Stimulated activated CD4-positive, alpha-beta T cell treated with anti-CD3 and anti-CD28 coated beads, Interleukin-1b, Interleukin-23, amount 100 ng/mL, for 24 hours (primary cell): ENCODE measurements around the gene DYNC2H1.
A peak's percentile ranks its signal among the peaks of the same experiment; 100 is the strongest.

ENCODE experiments used
- DNase-seq, 4 experiments: peaks; one replicate each; pipeline ENCODE4 v3.0.0-alpha.2; 2020; ENCODE audit warnings: low read depth in 4 of 4, low spot score in 1 of 4

DYNC2H1 gene

GRCh38 chr11:103266167-103266831 lies 157.1 kb downstream of the DYNC2H1 start:
- DNase-seq: no peak

GRCh38 chr11:103272876-103273275 lies 163.7 kb downstream of the DYNC2H1 start:
- DNase-seq: no peak

GRCh38 chr11:103274025-103274424 lies 164.8 kb downstream of the DYNC2H1 start:
- DNase-seq: no peak

- no peak for DNase-seq
Measured at GRCh38 chr11:103279821-103280220, 170.6 kb downstream of the DYNC2H1 start.

- DNase-seq: no peak
Measured at GRCh38 chr11:103281301-103281700, 172.1 kb downstream of the DYNC2H1 start.

- no peak for DNase-seq
Measured at GRCh38 chr11:103284260-103284659, 175.0 kb downstream of the DYNC2H1 start.

- DNase-seq: no peak
Measured at GRCh38 chr11:103294516-103294915, 185.3 kb downstream of the DYNC2H1 start.

- no peak for DNase-seq
Measured at GRCh38 chr11:103295704-103296103, 186.5 kb downstream of the DYNC2H1 start.

GRCh38 chr11:103297900-103298299 lies 188.7 kb downstream of the DYNC2H1 start:
- no peak for DNase-seq

GRCh38 chr11:103315248-103315647 lies 206.0 kb downstream of the DYNC2H1 start:
- DNase-seq: no peak

GRCh38 chr11:103317118-103317517 lies 207.9 kb downstream of the DYNC2H1 start:
- DNase-seq: no peak

GRCh38 chr11:103322821-103323220 lies 213.6 kb downstream of the DYNC2H1 start:
- DNase-seq: no peak

GRCh38 chr11:103325686-103326069 lies 216.5 kb downstream of the DYNC2H1 start:
- DNase-seq: no peak

- peak in 1 of 4 experiments; percentile 2 for DNase-seq
Measured at GRCh38 chr11:103326070-103326794, 217.0 kb downstream of the DYNC2H1 start.

- DNase-seq: no peak
Measured at GRCh38 chr11:103327721-103328120, 218.5 kb downstream of the DYNC2H1 start.

GRCh38 chr11:103332409-103332808 lies 223.2 kb downstream of the DYNC2H1 start:
- no peak for DNase-seq

- DNase-seq: no peak
Measured at GRCh38 chr11:103338621-103339484, 229.6 kb downstream of the DYNC2H1 start.

GRCh38 chr11:103339485-103339857 lies 230.2 kb downstream of the DYNC2H1 start:
- DNase-seq: no peak

- DNase-seq: no peak
Measured at GRCh38 chr11:103340956-103341355, 231.7 kb downstream of the DYNC2H1 start.

- DNase-seq: no peak
Measured at GRCh38 chr11:103344886-103345285, 235.7 kb downstream of the DYNC2H1 start.

GRCh38 chr11:103349595-103349994 lies 240.4 kb downstream of the DYNC2H1 start:
- no peak for DNase-seq

- no peak for DNase-seq
Measured at GRCh38 chr11:103354656-103355055, 245.4 kb downstream of the DYNC2H1 start.
